Amniotic stem cell (primary cell): ENCODE data around the gene ROCK1.
"Not testable (repeated sequence)": the region's sequence is repeated elsewhere in the genome, so short reads cannot be mapped to it uniquely, and the experiment has no call there.

ENCODE experiments used
- DNase-seq: peaks from one replicate; lab custom pipeline; 2025; lab: John Stamatoyannopoulos, UW

Gene ROCK1

DNA sequence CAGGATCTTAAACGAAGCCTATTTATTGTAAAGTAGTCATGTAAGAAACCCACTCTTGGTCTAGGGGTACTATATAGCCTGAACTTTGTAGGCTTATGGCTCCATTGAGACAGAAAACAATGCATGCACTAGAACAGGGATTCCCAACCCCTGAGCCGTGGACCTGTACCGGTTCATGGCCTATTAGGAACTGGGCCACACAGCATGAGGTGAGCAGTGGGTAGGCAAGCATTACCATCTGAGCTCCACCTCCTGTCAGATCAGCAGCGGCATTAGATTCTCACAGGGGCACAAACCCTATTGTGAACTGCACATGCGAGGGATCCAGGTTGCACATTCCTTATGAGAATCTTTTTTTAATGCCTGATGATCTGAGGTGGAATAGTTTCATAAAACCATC, 59.2 kb downstream of the ROCK1 start:
- no peak for DNase-seq

DNA sequence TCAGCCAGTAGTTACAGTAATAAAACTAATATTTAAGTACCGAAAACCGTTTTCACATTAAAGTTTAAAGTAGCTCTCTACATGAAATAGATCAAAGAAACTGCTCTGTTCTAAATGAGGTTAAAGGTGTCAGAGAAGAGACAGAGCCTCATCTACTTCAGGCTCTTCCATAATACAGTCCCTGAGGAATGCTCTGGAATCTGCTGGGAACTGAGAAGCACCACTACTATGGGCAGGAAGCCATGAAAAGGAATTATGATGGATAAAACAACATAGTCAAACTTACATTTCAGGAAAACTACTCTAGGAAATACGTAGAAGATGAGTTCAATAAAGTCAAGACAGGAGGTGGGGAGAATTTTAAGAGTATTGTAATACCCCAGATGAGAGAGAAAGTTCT, 60.0 kb downstream of the ROCK1 start:
- DNase-seq: no peak

DNA sequence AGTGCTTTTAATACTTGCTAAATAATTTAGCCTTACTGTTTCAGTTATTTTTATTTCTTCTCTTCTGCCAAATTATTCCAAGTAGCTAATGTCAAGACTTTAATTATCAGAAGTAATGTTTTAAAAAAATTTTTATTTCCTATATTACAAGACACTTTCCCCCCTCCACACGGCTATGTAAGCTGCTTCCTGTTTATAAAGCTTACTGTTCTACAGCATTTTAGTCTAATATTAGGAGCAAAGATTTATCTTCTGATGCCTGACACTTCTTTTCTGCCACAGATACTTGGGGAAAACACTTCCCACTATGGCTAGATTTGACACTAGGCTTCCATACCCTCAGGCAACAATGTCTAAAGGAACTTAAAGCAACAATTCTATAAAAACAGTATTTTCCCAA, 62.3 kb downstream of the ROCK1 start:
- no peak for DNase-seq

- no peak for DNase-seq
These were observed 64.5 kb downstream of the ROCK1 start for GRCh38 chr18:21047126-21047525.

- no peak for DNase-seq
These were observed 71.1 kb downstream of the ROCK1 start for GRCh38 chr18:21040466-21040865.

GRCh38 chr18:21038201-21038600, 73.4 kb downstream of the ROCK1 start:
- DNase-seq: no peak

DNA sequence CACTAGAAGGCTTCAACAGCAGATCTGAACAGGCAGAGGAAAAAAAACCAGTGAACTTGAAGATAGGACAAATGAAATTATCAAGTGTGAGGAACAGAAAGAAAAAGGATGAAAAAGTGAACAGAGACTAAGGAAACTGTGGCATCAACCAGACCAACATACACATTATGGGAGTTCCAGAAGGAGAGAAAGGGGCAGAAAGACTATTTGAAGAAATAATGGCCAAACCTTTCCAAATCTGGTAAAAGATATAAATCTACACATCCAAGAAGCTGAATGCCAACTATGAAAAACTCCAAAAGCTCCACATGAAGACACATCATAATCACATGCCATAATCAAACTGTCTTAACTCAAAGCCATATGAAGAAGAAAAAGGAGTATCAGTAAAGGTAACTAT, 79.8 kb downstream of the ROCK1 start:
- no peak for DNase-seq

- DNase-seq: not testable (repeated sequence)
These were observed 93.4 kb downstream of the ROCK1 start for GRCh38 chr18:21018257-21018656.

- DNase-seq: no peak
These were observed 99.3 kb downstream of the ROCK1 start for GRCh38 chr18:21012308-21012707.

DNA sequence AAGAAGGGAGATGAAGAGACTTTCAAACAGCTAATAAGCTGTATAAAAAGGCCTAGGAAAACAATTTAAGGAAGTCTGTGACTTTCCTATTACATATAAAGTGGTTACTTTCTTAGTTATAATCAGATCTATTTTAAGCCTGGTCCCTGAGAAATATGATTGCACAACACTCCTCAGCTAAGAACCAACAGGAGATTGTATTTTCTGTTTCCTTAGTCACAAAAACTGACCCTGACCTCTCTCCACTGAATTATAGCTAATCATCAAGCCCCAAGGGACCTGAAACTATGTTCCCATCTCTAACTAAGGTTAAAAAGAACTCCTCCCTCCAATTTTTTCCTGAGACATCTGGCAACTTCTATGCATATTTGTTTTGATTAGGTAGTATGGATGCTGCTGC, 106.9 kb downstream of the ROCK1 start:
- DNase-seq: peak; percentile 30

DNA sequence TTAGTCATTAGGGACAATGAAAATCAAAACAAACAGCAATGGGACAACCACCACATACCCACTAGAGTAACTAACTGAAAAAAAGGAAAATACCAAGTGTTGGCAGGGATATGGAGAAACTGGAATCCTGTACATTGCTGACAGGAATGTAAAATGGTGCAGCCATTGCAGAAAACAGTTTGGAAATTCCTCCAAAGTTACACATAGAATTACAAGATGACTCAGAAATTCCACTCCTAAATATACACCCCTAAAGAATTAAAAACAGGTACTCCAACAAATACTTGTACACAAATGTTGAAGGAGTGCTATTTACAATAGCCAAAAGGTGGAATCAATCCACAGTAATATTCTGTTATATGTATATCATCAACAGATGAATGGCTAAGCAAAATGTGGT, 110.9 kb downstream of the ROCK1 start:
- DNase-seq: no peak

- DNase-seq: no peak
These were observed 114.2 kb downstream of the ROCK1 start for GRCh38 chr18:20997371-20997770.

- DNase-seq: no peak
These were observed 115.2 kb downstream of the ROCK1 start for GRCh38 chr18:20996418-20996817.

DNA sequence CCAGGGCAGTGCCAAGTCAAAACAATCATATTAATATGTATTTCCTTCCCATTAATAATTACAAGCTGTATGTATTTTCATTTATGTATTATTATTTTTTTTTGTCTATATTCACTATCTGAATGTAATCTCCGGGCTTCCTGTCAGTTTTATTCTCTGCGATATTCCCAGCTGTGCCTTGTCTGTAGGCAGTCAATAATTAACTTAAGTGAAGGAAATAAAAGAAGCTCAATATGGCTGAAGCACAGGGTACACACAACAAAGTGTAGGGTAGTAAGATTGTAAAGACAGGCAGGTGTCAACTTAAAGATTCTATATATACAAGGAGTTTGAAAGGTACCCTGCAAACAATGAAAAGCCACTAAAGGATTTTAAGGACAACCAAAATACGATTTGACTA, 122.9 kb downstream of the ROCK1 start:
- no peak for DNase-seq

DNA sequence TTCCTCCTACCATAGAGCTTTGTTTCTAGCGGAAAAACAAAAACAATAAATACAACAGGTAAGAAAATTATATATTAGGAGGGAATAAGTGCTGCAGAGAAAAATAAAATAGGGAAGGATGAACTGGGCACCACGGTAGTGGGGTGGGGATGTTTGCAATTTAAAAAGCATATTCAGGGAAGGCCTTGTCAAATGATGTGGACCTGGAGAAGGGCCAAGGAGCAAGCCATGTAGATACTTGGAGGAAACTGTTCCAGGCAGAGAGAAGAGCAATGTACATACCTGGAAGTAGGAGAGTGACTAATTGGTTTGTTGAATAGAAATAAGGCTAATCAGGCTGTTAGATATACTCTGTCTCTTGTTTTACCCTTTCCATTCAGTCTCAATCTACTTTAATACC, 136.5 kb downstream of the ROCK1 start:
- DNase-seq: no peak

GRCh38 chr18:20971886-20972267, 139.7 kb downstream of the ROCK1 start:
- no peak for DNase-seq

DNA sequence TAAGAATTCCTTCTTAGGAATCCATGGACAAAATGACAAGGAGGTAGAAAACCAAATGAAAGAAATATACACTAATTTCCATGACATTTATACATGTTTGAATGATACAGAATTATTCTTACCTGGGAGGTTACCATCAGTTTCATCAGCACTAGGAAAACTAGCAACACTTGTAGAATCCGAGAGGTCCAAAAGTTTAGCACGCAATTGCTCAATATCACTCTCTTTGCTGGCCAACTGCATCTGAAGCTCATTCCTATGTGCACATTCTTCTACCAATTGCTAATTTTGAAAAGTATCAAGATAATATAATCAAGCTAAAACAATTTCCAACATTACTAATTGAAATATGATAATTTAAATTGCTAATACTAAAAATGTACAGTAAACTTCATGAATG, 144.8 kb downstream of the ROCK1 start:
- no peak for DNase-seq

DNA sequence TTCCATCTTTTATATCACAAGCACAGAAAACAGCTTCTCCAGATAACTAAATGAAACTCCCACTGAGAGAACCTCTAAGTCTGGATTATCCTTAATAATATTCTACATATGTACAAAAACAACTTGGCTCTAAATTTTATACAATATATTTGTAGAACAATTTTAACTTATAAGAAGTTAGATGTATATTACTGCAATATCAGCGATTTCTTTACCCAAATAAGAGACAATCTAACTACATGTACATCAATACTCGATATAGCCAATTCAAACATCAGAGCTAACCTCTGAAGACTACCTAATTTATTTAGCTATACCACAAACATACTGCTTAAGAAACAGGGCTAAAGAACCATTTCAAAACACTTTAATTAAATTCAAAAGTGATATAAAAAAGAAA, 148.6 kb downstream of the ROCK1 start:
- no peak for DNase-seq

DNA sequence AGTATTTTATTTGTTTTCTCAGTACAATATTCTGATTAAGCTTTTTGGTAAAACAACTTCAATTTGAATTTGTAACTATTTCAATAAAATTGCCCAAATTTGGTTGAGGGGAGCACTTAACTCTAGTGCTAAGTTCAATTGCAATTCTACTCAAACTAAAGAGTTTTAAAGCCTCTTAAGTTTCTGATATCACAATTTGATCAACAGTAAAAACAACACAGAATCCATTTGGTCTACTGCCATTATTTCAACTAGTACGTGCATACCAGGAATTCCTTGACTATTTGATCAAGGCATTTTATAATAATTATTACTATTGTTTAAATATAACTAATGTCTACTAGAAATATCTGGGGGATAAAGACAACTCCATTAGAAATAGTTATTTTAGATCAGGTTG, 150.9 kb downstream of the ROCK1 start:
- DNase-seq: no peak

DNA sequence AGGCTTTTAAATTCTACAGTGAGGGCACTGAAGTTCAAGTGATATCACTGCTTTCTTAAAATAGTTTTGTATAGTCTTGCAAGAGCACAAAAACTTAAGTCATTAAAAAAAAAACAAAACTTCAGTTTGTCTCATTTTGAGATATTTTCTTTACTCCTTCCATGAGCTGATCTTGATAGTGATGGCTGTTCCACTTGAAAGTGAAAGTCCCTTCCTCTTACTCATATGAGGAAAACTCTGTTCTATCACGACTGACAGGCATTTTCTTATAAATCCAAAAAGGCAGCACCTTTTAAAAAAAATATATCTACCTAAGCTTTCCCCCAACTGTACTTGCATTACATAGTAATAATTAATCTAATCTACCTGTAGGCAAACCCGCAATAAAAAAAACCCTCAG, 160.8 kb downstream of the ROCK1 start:
- not testable (repeated sequence) for DNase-seq
